ENCODE results near the gene TNFAIP3.

DNA sequence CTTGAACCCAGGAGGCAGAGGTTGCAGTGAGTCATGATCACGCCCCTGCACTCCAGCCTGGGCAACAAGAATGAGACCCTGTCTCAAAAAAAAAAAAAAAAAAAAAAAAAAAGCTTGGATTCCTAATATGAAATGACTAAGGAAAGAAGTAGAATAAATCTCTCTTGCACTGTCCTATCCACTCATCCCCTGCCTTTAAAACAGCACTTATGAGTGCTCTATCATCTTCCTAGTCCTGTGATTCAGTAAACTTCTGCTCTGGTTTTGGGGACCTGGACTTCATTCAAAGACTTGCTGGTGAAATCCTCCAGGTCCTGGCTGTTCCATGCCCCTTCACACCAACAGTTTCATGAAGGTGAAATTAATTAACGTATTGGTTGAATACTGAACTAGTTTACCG, 29.6 kb downstream of the TNFAIP3 start:
- TF ChIP-seq CTCF (IDR thresholded peaks at IDR 0.05), result no peak
- TF ChIP-seq POLR2A (IDR thresholded peaks at IDR 0.05), result no peak
